ENCODE measurements around the gene MAST2. TPM values are rescaled to one million over a fixed set of nuclear protein-coding genes. Genes with fewer than 3 reads are reported as not detected.

Gene MAST2
- total RNA-seq, 1 donor from 2014 or later: 22.0 TPM

- TF ChIP-seq CTCF (IDR thresholded peaks at IDR 0.05): no peak
- no peak for DNase-seq
- Histone ChIP-seq H3K27ac (no peak overlapping the region), H3K36me3 (peaks cover 10% of the 10 kb centered on the region), H3K4me3 (no peak overlapping the region), H3K4me1 (no peaks in the 10 kb centered on the region), H3K27me3 (no peaks in the 10 kb centered on the region), H3K9me3 (no peaks in the 10 kb centered on the region)
- ATAC-seq: no peak
- intact Hi-C loops (cut with DNase I): no loop called here
Measured at GRCh38 chr1:45815667-45816458, 12.5 kb downstream of the MAST2 start.

GRCh38 chr1:45820173-45820572, 16.8 kb downstream of the MAST2 start:
- Histone ChIP-seq H3K4me3 (no peak overlapping the region), H3K27me3 (no peaks in the 10 kb centered on the region), H3K27ac (no peak overlapping the region), H3K36me3 (peaks cover 9% of the 10 kb centered on the region), H3K9me3 (no peaks in the 10 kb centered on the region), H3K4me1 (no peaks in the 10 kb centered on the region)
- intact Hi-C loops (cut with DNase I): no loop called here
- DNase-seq (no peak), ATAC-seq (no peak)
- TF ChIP-seq CTCF (IDR thresholded peaks at IDR 0.05): no peak

GRCh38 chr1:45820788-45821187, 17.4 kb downstream of the MAST2 start:
- no peak for ATAC-seq

GRCh38 chr1:45822644-45823043, 19.2 kb downstream of the MAST2 start:
- DNase-seq (no peak), ATAC-seq (no peak)
- H3K27ac ChIP-seq: no peak overlapping the region
- intact Hi-C loops (cut with DNase I): no loop called here
- no peaks in the 10 kb centered on the region for H3K4me1 ChIP-seq
- H3K36me3 ChIP-seq: peaks cover 13% of the 10 kb centered on the region
- TF ChIP-seq CTCF (IDR thresholded peaks at IDR 0.05): no peak
- no peaks in the 10 kb centered on the region for H3K27me3 ChIP-seq
- no peaks in the 10 kb centered on the region for H3K9me3 ChIP-seq
- H3K4me3 ChIP-seq: no peak overlapping the region

More at GRCh38 chr1:45820788-45821187, 17.4 kb downstream of the MAST2 start:
- Histone ChIP-seq H3K4me3 (no peak overlapping the region), H3K9me3 (no peaks in the 10 kb centered on the region), H3K36me3 (peaks cover 13% of the 10 kb centered on the region), H3K4me1 (no peaks in the 10 kb centered on the region), H3K27me3 (no peaks in the 10 kb centered on the region), H3K27ac (no peak overlapping the region)
- no peak for DNase-seq
- TF ChIP-seq CTCF (IDR thresholded peaks at IDR 0.05): no peak
- intact Hi-C loops (cut with DNase I): no loop called here

- intact Hi-C loops (cut with DNase I): no loop called here
- no peak overlapping the region for H3K4me3 ChIP-seq
- H3K36me3 ChIP-seq: peaks cover 13% of the 10 kb centered on the region
- H3K9me3 ChIP-seq: no peaks in the 10 kb centered on the region
- H3K4me1 ChIP-seq: no peaks in the 10 kb centered on the region
- no peak for DNase-seq
- no peaks in the 10 kb centered on the region for H3K27me3 ChIP-seq
- no peak for TF ChIP-seq CTCF (IDR thresholded peaks at IDR 0.05)
- no peak overlapping the region for H3K27ac ChIP-seq
- no peak for ATAC-seq
Measured at GRCh38 chr1:45824607-45825006, 21.2 kb downstream of the MAST2 start.
